NCI-H345 treated with DMSO at 0.1 percent for 48 hours (cell line): Measurements from ENCODE around the gene SCRN2.

ENCODE experiments used
- DNase-seq: peaks from one replicate; lab custom pipeline; 2025; ENCODE audit not compliant: unreplicated experiment; lab: John Stamatoyannopoulos, UW

SCRN2 gene

GRCh38 chr17:47806913-47807255, 34.2 kb downstream of the SCRN2 start:
- DNase-seq: no peak

GRCh38 chr17:47806026-47806912, 34.8 kb downstream of the SCRN2 start:
- no peak for DNase-seq

DNA sequence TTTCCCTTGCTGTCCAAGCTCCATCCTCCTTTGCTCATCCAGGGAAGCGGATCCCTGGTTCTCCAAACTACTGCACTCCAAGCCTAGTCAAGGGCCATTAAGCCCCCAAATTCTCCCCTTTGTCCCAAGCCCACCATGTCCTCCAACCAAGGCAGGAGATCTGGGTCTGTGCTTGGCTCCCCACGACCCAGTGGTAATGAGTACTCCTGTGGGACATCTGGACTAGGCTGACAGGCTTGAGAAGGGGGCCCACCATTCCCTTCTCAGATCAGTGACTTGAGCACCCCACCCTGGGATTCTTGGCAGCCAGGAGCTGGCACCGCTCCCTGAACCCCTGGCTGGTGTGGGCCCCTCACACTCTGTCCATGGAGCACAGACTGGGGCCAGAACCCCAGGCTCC, 36.6 kb downstream of the SCRN2 start:
- no peak for DNase-seq

DNA sequence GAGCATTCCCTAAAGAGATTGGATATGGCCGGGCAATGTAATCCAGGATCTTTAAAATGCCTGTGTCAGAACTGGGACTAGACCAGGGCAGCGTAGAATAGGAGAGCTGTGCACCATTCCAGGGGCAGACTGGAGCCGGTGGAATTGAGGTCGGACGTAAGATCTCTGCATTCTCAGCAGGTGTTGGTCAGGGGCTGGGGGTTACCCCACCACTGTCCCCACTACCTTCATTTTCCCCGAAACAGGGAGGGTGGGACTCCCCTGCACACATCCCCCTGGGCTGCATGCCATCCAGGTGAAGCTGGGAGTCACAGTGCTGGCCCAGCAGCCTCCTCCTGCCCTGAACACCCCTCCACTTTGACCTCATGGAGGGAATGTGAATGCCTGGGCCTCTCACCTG, 37.3 kb downstream of the SCRN2 start:
- DNase-seq: no peak

DNA sequence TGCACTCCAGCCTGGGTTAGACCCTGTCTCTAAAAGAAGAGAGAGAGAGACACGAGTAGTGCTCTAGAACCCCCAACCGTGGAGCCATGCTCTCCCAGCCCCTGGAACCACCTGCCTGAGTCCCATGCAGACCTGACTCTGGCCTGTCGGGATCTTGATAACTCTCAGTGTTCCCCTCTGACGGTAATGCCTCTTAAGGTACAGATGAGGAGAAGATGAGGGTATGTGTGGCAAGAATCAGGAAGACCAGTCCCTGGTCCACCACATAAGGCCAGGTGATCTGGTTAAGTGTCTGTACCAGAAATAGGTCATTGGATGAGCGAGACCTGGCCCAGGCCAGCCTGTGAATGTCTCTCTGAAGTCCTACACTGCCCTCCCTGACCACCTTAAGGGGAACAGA, 37.9 kb downstream of the SCRN2 start:
- DNase-seq: no peak

GRCh38 chr17:47802341-47803022, 38.6 kb downstream of the SCRN2 start:
- peak; percentile 81 for DNase-seq

GRCh38 chr17:47801906-47802305, 39.2 kb downstream of the SCRN2 start:
- DNase-seq: no peak

- no peak for DNase-seq
These were observed 39.8 kb downstream of the SCRN2 start for GRCh38 chr17:47801176-47801765.

GRCh38 chr17:47800686-47801085, 40.4 kb downstream of the SCRN2 start:
- DNase-seq: no peak

DNA sequence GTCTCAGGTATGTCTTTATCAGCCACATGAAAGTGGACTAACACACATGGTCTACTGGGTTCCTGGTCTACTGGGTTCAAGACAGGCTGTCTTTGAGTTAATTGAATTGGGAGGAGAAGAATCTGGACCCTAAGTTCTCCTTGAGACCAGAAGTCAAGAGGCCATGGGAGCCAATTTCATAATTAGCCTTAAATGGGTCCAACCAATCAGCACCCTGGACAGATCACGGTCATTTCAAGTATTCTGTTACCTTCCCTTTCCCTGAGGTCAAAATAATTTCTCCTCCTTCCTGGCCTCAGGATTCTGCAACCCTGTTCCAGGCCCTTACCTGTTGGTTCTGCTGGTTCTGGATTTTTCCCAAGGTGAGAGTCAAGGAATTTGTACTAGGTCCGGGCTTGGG, 43.3 kb downstream of the SCRN2 start:
- no peak for DNase-seq

- DNase-seq: no peak
These were observed 48.1 kb downstream of the SCRN2 start for GRCh38 chr17:47792979-47793378.

GRCh38 chr17:47792457-47792856, 48.6 kb downstream of the SCRN2 start:
- DNase-seq: no peak

DNA sequence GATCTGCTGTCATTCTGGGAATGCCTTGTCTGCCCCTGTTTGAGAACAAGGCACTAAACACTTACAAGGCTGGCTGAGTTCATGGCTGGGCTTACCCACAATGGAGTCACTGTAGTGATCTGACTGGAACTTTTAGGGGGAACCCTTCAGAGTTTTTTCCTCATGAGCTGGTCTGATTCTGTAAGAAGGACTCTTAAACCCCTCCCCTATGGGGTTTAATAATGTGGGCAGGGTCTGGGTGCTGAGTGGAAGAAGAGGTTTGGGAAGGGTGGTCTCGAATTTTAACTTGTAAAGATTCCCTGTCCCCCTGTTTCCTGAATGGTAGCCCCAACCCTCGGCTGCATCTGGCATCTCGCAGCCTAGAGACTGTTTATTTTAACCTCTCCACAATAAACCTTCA, 50.0 kb downstream of the SCRN2 start:
- no peak for DNase-seq

- peak; percentile 33 for DNase-seq
These were observed 51.2 kb downstream of the SCRN2 start for GRCh38 chr17:47789611-47790561.
